Adrenal gland (tissue), 19 donors: ENCODE results near the gene RBM26. TPM values are rescaled to one million over a fixed set of nuclear protein-coding genes. Genes with fewer than 3 reads are reported as not detected.

Source experiments
- DNase-seq, 7 donors: peaks; one replicate each; pipeline ENCODE4 v3.0.0-alpha.2; 2019 to 2020
- H3K27ac ChIP-seq, 5 donors: fragments of 200-600 bp; sonication (generic) in 4 of 5; 1 replicate in 3 of 5; 2 replicates in 2 of 5; pipeline versions ENCODE4 v1.5.1 to v1.8.0; 2016 to 2020; ENCODE audit warnings: mild to moderate bottlenecking in 1 of 5
- H3K27me3 ChIP-seq: fragments of 200-600 bp; 2 replicates; pipeline ENCODE4 v1.8.0; 2021
- H3K36me3 ChIP-seq, 2 donors: fragments of 200-600 bp; replicated peaks in 1 of 2; 1 replicate in 1 of 2; 2 replicates in 1 of 2; pipeline versions ENCODE4 v1.5.1 to v1.8.0; 2018 to 2022
- H3K4me1 ChIP-seq, 2 donors: fragments of 200-600 bp; replicated peaks in 1 of 2; 1 replicate in 1 of 2; 2 replicates in 1 of 2; pipeline versions ENCODE4 v1.5.1 to v1.8.0; 2018 to 2021
- H3K4me3 ChIP-seq, 4 donors: fragments of 200-600 bp; sonication (generic) in 3 of 4; one replicate each; pipeline ENCODE4 v1.5.1; 2016 to 2018
- H3K9me3 ChIP-seq, 3 donors: fragments of 200-600 bp; sonication (generic) in 1 of 3; replicated peaks in 1 of 3; 1 replicate in 2 of 3; 2 replicates in 1 of 3; pipeline versions ENCODE4 v1.5.1 to v1.8.0; 2016 to 2021
- CTCF ChIP-seq, 6 experiments: fragments of 450-650 bp in 4 of 6; fragments of 200-600 bp in 2 of 6; sonication (generic) in 1 of 6; IDR thresholded peaks; 1 replicate in 5 of 6; 2 replicates in 1 of 6; pipeline versions ENCODE4 v1.5.1 to v1.8.0; 2016 to 2021; ENCODE audit warnings: antibody characterized with exemption in 6 of 6, mild to moderate bottlenecking in 2 of 6, moderate library complexity in 1 of 6
- POLR2A ChIP-seq, 2 donors: fragments of 450-650 bp; IDR thresholded peaks; one replicate each; pipeline ENCODE4 v1.6.1; 2017; ENCODE audit warnings: antibody characterized with exemption in 2 of 2, mild to moderate bottlenecking in 2 of 2, moderate library complexity in 1 of 2
- WGBS, 4 donors: extraction: QIAGEN DNeasy Blood & Tissue Kit in 2 of 4; methylation state at CpG; one replicate each; pipeline versions ENCODE4 v1.1.5 to v1.1.7; 2013 to 2017; 5-methylcytosine and 5-hydroxymethylcytosine counted together
- intact Hi-C, 2 donors: fragments of 100-400 bp; cut with DNase I; formaldehyde crosslinking; loops; one replicate each; pipeline versions ENCODE4 v1.14.1 to v1.15.0; 2022 to 2023
- long read RNA-seq, 10 donors: library from polyadenylated mRNA in 3 of 10; unstranded in 2 of 10; stranded (forward) in 1 of 10; transcript quantifications; one replicate each; pipeline ENCODE4 v2.0.0 and lab custom pipeline, GENCODE V29; 2021 to 2026
- polyA plus RNA-seq, 3 donors: library from polyadenylated mRNA; stranded (reverse); fragments of 200-250 nt in 2 of 3; fragments of 350-450 nt in 1 of 3; fragmentation: Illumina TruSeq in 1 of 3; extraction: RNeasy Lipid Tissue Mini Kit (QIAGEN cat#74804) in 1 of 3; gene quantifications; one replicate each; pipeline ENCODE4 v1.2.3, GENCODE V29; 2013 to 2014
- total RNA-seq, 9 donors: library from RNA; depleted of rRNA in 4 of 9; stranded (reverse); fragments of >200 nt in 4 of 9; fragments of 120-200 nt in 1 of 9; fragmentation: NEBNext Ultra II Directional in 1 of 9; extraction: Animal tissue kit (Norgen Biotek cat#: 25700) in 1 of 9; gene quantifications; one replicate each; pipeline versions ENCODE4 v1.1.0 to v1.2.4, GENCODE V29; 2013 to 2023
- donor health status: healthy with polysubstance abuse.
- donor health status: Bipolar disorder and iron deficiency.
- donor health status: DM: yes; HTN: yes; CAD: no.
- donor health status: DM: no; HTN: no; CAD: no.
- donor health status: DM: no; HTN: no; CAD: no.
- donor health status: DM: yes; HTN: yes; CAD: no.

Gene RBM26, protein sequence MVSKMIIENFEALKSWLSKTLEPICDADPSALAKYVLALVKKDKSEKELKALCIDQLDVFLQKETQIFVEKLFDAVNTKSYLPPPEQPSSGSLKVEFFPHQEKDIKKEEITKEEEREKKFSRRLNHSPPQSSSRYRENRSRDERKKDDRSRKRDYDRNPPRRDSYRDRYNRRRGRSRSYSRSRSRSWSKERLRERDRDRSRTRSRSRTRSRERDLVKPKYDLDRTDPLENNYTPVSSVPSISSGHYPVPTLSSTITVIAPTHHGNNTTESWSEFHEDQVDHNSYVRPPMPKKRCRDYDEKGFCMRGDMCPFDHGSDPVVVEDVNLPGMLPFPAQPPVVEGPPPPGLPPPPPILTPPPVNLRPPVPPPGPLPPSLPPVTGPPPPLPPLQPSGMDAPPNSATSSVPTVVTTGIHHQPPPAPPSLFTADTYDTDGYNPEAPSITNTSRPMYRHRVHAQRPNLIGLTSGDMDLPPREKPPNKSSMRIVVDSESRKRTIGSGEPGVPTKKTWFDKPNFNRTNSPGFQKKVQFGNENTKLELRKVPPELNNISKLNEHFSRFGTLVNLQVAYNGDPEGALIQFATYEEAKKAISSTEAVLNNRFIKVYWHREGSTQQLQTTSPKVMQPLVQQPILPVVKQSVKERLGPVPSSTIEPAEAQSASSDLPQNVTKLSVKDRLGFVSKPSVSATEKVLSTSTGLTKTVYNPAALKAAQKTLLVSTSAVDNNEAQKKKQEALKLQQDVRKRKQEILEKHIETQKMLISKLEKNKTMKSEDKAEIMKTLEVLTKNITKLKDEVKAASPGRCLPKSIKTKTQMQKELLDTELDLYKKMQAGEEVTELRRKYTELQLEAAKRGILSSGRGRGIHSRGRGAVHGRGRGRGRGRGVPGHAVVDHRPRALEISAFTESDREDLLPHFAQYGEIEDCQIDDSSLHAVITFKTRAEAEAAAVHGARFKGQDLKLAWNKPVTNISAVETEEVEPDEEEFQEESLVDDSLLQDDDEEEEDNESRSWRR
- total RNA-seq (10 to 100 TPM; 18.7 to 50.2 (median 38.7) TPM), polyA plus RNA-seq (10 to 100 TPM; 31.2 to 62.5 (median 54.5) TPM)
- long read RNA-seq, donor 1, full-length matches to known transcripts = 5 of 20 reads
- long read RNA-seq, donor 1, partial matches to known transcripts = 15 of 20 reads
- long read RNA-seq, donor 1, other reads (novel, unspliced or antisense) = 0 of 20 reads
- long read RNA-seq, donor 2, full-length matches to known transcripts = 7 of 20 reads
- long read RNA-seq, donor 2, partial matches to known transcripts = 13 of 20 reads
- long read RNA-seq, donor 2, other reads (novel, unspliced or antisense) = 0 of 20 reads
- long read RNA-seq, donor 3, full-length matches to known transcripts = 6 of 14 reads
- long read RNA-seq, donor 3, partial matches to known transcripts = 8 of 14 reads
- long read RNA-seq, donor 3, other reads (novel, unspliced or antisense) = 0 of 14 reads
- long read RNA-seq, donor 4, partial matches to known transcripts = 1 of 4 reads
- long read RNA-seq, donor 4, other reads (novel, unspliced or antisense) = 3 of 4 reads
- long read RNA-seq, donor 5, full-length matches to known transcripts = 7 of 18 reads
- long read RNA-seq, donor 5, partial matches to known transcripts = 3 of 18 reads
- long read RNA-seq, donor 5, other reads (novel, unspliced or antisense) = 8 of 18 reads
- long read RNA-seq, donor 6, partial matches to known transcripts = 2 of 5 reads
- long read RNA-seq, donor 6, other reads (novel, unspliced or antisense) = 2 of 5 reads
- long read RNA-seq, donor 7, full-length matches to known transcripts = 4 of 4 reads
- long read RNA-seq, donor 7, partial matches to known transcripts = 0 of 4 reads
- long read RNA-seq, donor 7, other reads (novel, unspliced or antisense) = 0 of 4 reads
- long read RNA-seq, donor 8, full-length matches to known transcripts = 9 of 18 reads
- long read RNA-seq, donor 8, partial matches to known transcripts = 9 of 18 reads
- long read RNA-seq, donor 8, other reads (novel, unspliced or antisense) = 0 of 18 reads
- long read RNA-seq, donor 9, full-length matches to known transcripts = 6 of 6 reads
- long read RNA-seq, donor 9, partial matches to known transcripts = 0 of 6 reads
- long read RNA-seq, donor 9, other reads (novel, unspliced or antisense) = 0 of 6 reads
- long read RNA-seq, donor 10, transcript RBM26-206 (3 exons, 2,192 nt) = major isoform, 6 of 6 reads
- long read RNA-seq, donor 10, partial matches to known transcripts = 0 of 6 reads
- long read RNA-seq, donor 10, other reads (novel, unspliced or antisense) = 0 of 6 reads

- H3K4me3 ChIP-seq = peak within 1 kb of the TSS; percentile 49 to 90 (median 66)
- no peaks in the 10 kb centered on the region for H3K9me3 ChIP-seq
- peak in 1 of 2 donors; percentile 48 for TF ChIP-seq POLR2A (IDR thresholded peaks at IDR 0.05)
- peak in 1 of 6 experiments; percentile 38 for TF ChIP-seq CTCF (IDR thresholded peaks at IDR 0.05)
- H3K27ac ChIP-seq = peak within 1 kb of the TSS; percentile 90 to 95 (median 91)
- WGBS, 4 donors = 0 to 1% (median 1%) methylated on average over 34 to 72 of the region's 72 CpGs
- peak; percentile 92 to 97 (median 96) for DNase-seq
- no peaks in the 10 kb centered on the region for H3K36me3 ChIP-seq
- peaks cover 42 to 48% of the 10 kb centered on the region in 2 donors for H3K4me1 ChIP-seq
- intact Hi-C loops = no loop called here
- H3K27me3 ChIP-seq = no peaks in the 10 kb centered on the region
Observed at GRCh38 chr13:79405831-79406596, at the start of gene RBM26. Gene RBM26 (minus strand): TSS chr13:79406255. CDS start chr13:79405774, 481 bp downstream.

- Histone ChIP-seq H3K4me3 (no peak overlapping the region), H3K4me1 (peaks cover 0 to 9% of the 10 kb centered on the region in 2 donors), H3K27me3 (no peaks in the 10 kb centered on the region), H3K36me3 (no peaks in the 10 kb centered on the region), H3K27ac (no peak overlapping the region), H3K9me3 (no peaks in the 10 kb centered on the region)
- DNase-seq = no peak
- TF ChIP-seq POLR2A (IDR thresholded peaks at IDR 0.05) (no peak), CTCF (IDR thresholded peaks at IDR 0.05) (no peak)
- intact Hi-C loops = no loop called here
- WGBS, 4 donors = 90 to 95% (median 93%) methylated on average over 7 of the region's 7 CpGs
Observed at GRCh38 chr13:79455331-79455730, 49.3 kb upstream of the RBM26 start.
